DMS 273 (cell line): ENCODE data around the gene HTR3D.
"Not testable (repeated sequence)": the region's sequence is repeated elsewhere in the genome, so short reads cannot be mapped to it uniquely, and the experiment has no call there.

Experiments
- DNase-seq: peaks from one replicate; lab custom pipeline; 2025; ENCODE audit not compliant: unreplicated experiment; lab: John Stamatoyannopoulos, UW

Gene HTR3D, protein sequence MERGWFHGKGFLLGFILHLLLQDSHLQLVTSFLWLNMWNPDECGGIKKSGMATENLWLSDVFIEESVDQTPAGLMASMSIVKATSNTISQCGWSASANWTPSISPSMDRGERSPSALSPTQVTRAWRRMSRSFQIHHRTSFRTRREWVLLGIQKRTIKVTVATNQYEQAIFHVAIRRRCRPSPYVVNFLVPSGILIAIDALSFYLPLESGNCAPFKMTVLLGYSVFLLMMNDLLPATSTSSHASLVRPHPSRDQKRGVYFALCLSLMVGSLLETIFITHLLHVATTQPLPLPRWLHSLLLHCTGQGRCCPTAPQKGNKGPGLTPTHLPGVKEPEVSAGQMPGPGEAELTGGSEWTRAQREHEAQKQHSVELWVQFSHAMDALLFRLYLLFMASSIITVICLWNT

DNA sequence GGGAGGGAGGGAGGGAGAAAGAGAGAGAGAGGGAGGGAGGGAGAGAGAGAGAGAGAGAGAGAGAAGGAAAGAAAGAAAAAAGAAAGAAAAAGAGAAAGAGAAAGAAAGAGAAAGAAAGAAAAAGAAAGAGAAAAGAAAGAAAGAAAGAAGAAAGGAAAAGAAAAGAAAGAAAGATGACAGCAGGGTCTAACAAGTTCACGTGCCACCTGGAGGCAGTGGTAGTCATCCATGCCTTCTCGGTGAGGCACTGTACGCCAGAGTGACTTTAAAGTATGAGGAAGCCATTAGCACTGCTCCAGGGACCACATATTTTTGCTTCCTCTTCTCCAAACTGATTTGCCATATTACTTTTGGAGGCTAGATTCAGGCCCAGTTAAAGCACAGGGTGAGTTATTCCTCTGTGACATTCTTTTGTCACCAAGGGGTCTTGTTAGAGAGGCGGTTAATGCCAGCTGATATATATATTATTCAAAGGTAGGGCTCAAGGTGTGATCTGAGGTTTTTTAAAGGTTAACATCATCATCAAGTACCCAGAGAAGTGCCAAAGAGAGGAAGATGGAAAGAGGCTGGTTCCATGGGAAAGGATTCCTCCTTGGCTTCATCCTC lies at the start of gene HTR3D:
Gene HTR3D (plus strand): TSS at position 556 of the 606 bp plus-strand sequence. CDS start 0 bp downstream, at position 556.
- DNase-seq: no peak

DNA sequence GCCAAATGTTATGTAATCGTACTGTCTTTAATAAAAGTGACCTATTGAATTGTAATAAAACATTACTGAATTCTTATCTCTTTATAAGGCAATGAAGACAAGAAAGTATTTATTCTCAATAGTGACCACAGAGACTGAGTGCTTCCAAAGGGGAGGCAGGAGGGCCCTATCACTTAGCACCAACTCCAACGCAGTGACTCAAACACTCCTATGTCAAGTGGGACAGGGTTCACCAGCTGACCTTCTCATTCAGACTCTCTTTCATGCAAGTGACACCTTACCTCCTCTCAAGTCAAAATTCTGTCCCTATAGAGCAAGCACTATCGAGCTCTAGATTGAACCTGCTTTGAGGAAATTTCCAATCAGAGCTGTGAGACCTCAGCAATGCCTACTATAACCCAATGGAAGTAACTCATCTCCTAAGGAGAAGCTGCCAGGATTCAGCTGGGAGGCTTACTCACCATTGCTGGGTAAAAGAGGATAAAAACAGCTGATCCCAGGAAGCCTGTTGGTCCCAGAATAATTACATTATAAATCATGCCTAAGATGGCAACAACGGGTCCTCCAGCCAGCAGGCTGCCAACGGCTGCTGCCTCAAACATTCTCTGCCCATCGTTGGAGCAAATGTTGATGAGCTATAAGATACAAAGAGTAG lies 49.4 kb upstream of the HTR3D start:
- no peak for DNase-seq

DNA sequence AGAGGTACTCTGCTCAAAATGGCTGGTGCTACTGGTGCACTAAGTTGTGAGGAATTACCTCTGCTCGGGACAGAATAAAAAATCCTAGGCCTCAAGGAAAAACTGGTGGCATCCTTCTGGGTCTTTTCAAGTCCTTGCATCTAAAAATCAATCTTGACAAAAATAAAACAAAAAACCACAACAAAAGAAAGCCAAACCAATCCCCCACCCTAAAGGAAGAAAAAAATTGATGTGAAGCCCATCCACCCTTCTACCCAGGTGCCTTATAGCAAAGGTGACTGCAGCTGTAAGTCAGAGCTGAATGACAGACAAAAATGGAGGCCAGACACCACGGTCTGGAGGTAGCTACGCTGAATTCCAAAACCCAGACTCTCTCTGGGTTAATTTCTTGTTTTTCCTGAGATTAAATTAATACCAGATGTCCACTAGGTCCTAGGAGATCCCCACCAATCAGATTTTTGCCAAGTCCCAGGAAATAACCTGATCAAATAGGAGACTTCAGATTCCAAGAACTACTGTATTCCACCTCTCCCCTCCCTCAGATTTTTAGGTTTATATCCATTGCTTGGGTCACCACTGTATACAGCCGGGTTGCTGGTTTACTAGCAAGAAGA lies 47.3 kb upstream of the HTR3D start:
- no peak for DNase-seq

DNA sequence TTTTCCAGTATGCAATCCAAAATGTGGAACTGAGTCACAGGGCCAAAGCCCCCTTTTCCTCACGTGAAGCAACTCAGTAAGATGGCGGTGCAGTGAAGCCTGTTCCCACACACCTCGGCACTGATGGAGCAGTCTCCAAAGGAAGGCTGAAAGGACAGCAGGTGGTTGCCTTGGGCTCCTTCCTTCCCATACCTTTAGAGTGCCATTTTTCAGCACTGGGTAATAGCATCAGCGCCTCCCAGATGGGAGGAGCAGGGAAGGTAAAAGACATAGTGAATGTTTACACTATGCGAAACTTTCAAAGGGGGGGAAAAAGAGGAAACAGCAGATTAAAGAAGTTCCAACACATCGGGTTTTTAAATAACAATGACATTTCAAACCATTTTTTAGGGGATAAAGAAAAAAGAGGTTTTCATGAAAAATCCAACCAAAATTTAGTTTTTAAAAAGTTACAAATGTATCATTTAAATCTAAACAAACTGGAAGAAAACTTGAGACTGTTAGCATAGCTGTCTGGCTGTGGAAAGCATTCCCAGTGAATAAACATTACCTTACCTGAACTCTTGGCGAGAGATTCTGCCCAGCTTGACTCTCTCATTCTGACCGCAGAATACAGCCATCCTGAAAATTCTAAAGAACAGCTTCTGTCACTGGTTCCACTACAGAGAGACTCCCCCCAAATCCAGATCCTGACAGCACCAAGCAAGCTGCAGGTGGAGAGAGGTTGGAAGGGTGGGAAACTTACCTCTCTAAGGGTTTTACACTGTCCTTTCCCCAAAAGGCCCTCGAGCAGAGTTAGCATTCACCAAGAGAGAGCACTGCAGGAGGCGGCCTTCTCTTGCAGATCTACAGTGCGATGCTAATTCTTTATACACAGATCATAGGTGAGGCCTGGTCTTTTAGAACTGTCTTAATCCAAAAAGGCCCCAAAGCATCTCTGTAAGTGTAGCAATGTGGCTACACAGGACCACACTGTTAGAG lies 46.5 kb upstream of the HTR3D start:
- no peak for DNase-seq

DNA sequence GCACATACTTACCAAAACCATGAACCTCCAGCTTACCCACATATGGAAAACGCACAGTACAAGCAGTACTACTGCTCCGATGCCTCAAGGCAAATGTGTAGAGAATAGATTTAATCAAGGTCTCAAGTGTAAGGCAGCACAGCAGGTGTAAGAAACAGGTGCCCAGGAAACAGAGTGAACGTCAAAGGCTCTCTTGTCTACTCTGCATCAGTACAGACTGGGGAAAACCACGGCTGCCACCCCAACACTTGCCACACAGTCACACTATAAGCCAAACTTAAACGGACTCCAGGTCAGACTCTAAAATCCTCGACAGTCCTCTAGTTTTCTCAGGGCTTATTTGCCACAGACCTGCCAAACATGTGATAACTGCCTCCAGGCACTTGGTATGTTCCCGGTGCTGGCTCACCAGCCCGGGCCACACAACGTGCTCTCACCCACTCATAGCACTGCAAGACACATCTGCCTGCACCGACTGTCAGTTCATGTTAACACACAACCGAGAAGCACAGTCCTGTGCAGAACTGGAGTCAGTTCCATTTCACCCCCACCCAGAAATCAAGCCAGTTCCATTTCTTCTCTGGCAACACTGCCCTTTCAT lies 44.4 kb upstream of the HTR3D start:
- DNase-seq: no peak

DNA sequence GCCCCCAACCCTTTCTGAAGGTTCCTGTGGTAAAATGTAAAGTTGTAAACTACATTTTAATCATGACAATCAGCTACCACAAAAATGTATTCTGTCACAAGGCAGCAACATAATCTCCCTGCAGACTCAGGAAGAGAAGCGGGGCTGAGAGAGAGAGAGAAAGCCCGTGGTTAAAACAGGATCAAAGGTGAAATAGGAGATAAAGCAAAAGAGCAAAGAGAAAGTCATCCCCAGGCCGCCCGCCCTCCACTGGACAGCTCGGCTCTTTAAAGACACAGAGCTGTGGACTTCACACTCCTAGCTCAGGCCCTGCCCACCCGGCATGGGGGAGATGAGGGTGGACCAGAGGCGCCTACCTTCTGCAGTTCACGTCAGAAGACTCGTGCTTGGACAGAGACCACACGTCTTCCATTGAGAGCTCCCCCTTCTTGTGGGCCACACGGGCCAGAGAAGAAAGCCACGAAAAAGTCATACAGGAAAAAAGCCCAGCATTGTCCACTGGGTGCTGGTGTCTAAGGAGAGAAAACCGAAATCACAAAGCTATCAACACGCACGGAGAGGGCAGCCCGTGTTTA lies 43.2 kb upstream of the HTR3D start:
- DNase-seq: no peak

DNA sequence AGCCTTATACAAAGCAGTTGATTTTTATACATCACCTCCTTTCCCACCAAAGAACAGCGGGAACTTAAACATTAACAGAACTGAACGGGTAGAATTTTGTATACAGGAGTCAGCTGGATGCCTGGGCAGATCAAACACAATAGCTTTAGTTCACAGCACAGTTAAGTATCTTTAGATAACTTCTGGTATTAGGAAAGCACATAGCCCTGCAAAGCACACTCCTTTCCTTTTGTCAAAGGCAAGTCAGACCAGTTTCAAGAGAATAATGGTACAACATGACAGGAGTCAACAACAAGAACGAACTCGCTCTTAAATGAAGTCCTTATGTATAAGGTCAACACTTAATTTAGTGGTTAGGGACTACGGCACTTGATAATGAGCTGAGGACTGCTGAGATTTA lies 40.1 kb upstream of the HTR3D start:
- no peak for DNase-seq

DNA sequence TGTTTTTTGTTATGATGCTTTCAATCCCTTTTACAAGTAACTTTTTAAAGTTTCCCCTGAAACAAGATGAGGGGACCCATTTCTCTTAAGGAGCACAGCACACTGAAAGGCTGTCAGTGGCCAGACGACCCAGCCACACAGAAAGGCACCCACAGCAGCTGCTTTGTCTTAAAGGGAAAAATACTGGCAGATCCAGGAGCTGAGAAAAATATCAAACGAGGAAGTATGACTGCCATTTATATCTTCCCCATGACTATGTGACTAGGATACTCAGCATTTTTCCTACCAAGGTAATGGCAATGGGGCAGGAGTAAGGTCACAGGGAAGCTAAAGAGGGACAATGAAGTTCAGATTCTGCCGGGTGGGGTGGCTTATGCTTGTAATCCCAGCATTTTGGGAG lies 29.8 kb upstream of the HTR3D start:
- no peak for DNase-seq

DNA sequence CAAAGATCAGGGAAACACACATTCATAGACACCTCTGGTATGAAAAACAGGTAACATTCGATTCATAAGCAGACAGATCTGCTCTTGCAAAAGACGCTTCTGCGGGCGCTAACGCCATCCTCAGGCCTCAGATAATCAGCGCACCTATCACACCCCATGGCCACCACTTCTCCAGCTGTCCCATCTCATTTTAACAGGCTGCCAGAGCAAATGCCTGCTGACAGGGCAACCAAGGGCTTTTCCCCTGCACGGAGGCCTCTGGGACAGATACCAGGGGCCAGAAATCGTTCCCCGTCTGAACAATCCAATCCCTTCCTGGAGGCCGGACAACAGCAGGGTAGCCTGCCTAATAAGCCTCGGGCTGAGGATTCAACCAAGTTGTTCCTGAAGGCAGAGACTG lies 29.1 kb upstream of the HTR3D start:
- no peak for DNase-seq

DNA sequence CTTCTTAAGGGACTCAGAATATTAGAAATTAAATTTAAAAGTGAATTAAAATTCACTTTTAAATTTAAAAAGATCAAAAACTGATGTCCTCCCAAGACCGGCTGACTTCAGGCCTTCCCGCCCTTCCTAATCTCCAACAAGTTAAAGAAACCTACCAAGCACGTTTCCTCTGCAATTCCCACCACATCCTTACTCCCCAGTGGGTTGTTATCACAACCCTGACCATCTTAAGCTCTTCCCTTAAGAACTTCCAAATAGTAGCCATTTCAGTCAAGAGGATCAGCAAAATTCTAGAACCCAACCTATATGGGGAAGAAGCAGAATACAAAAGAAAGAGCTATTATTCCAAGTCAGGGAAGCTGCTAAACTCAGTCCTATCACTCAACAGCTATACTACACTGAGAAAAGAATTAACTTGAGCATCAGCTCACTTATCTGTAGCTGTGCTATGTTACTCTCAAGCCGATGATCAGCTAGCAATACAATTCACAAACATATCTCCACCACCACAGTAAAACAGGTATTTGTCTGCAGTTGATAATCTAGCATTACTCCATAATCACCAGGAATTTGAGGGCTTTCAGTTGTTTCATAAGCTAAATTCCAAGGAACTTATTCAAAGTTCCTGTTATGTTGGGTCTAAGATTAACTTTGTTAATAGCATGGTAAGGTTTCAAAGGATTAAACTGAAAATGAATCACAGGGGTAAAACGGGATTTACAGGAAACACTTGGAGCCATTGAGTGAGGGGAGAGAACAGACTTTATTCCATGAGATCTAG lies 28.2 kb upstream of the HTR3D start:
- DNase-seq: no peak

DNA sequence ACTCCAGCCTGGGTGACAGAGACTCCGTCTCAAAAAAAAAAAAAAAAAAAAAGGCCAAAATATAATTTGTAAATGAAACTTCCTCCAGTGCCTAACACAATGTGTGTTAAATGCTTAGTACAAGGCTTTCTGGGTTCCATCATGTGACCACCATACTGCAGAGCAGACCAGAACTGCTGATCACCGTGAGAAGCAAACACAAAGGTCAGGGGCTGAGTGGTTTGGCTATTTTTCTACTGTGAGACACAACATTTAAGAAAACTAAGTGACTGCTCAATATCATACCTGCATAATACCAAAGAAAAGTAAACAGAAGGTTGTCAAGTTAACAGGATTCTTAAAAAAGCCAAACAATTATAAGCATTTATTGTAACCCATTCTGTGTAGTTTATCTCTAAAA lies 27.1 kb upstream of the HTR3D start:
- DNase-seq: no peak

DNA sequence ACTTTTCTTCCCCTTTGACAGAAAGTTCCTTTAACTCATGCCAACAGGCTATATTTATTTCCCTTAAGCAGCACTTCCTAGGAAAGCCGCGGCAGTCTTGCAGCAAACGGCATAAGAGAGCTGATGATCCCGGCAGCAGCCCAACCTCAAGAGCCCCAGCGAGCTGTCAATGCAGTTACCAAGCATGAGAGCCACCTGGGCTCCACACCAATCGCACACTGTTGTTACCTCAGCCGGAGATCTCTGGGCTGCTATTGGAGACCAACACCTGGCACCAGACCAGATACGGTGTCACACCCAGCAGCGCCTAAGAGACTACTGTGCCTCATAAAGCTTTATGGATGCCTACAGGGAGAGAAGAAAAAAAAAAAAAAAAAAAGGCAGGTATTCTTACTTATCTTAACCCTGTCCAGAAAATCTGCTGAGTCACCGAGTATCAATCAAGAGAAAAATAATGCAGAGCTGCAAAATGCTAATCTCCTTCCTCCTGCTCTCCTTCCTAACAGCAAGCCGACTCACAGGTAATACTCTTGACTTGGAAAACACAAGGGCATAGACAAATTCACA lies 25.5 kb upstream of the HTR3D start:
- peak; percentile 97 for DNase-seq

DNA sequence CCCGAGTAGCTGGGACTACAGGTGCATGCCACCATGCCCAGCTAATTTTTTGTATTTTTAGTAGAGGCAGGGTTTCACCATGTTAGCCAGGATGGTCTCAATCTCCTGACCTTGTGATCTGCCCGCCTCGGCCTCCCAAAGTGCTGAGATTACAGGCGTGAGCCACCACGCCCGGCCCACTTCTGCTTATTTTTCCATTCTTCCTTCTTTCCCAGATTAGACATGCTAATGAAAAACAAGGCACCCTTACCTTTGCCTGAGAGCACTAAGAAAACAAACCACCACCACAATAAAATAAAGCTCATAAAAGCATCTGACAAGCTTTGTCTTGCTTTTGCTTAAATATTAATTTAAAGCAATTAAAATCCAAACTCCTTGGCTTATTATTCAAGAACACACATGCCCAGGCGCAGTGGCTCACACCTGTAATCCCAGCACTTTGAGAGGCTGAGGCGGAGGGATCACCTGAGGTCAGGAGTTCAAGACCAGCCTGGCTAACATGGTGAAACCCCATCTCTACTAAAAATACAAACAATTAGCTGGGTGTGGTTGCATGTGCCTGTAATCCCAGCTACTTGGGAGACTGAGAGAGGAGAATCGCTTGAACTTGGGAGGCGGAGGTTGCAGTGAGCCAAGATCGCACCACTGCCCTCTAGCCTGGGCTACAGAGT lies 24.3 kb upstream of the HTR3D start:
- DNase-seq: not testable (repeated sequence)

DNA sequence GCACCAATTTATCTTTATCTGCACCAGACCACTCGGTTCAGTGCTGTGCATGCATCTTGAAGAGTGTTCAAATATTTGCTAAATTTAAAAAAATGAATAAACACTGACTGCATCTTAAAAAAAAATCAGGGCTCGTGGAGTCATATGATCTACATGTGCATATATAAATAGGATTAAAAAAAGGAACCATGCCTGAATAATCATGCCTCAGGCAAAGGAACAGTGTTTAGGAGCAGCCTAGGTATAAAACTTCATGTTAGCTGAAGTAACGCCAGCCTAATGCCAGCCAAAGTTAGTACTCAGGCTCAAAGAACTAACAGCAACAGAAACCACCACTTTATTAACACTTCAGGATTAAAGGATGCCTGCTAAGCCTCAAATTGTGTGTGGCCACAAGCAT lies 23.4 kb upstream of the HTR3D start:
- no peak for DNase-seq

DNA sequence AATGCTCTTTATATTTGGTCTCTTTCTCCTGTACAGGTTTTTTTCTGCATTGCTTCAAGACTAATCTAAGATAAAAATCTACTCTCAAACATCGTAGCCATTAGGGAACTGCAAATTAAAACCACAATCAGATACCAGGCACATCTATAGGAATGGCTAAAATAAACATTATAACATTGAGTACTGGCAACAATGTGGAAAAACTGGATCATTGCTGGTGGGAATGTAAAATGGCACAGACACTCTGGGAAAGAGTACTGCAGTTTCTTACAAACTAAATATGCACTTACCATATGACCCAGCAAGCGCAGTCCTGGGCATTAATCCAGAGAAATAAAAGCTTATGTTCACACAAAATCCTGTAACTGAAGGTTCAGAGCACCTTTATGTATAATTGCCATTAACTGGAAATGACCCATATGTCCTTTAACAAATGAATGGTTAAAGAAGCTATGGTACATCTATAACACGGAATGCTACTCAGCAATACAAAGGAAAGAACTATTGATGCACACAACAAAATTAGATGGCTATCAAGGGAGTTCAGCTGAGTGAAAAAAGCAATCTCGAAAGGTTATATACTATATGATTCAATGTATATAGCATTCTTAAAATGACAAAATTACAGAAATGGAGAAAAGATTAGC lies 20.2 kb upstream of the HTR3D start:
- DNase-seq: no peak

DNA sequence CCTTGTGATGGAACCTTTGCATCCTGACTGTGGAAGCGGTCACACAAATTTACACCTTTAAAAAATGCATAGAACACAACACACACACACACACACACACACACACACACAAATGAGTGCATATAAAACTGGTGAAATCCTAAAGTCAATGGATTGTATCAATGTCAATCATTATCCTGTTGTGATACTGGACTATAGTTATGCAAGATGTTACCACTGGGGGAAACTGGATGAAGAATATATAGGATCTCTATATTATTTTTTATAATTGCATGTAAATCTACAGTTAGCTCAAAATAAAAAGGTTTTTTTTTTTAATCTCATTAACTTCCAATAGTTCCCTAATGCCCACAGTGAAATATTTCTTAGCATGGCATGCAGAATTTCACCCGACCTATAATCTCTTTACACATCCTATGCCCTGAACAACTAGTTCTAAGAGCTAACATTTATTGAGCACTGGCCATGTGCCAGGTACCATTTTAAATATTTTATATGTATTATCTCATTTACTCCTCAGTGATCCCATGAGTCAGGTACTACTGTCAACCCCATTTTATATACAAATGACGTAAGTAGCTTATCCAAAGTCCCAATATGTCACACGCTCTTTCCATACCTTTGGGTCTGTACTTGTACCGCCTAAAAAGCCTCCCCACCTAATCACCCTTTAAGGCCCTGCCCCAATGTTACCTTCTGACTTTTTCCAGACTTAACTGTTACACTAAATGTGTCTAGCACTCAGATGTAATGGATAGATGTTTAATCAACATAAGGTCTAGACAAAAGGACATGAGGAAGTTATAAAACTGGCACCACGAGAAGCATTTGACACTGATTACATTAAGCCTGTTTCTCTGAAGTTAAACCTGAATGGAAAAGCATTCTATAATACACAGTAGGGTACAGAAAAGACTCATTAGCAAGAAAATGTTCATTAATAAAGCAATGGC lies 19.3 kb upstream of the HTR3D start:
- no peak for DNase-seq
